ENCODE measurements around the gene TECTA. TPM values are rescaled to one million over a fixed set of nuclear protein-coding genes. Genes with fewer than 3 reads are reported as not detected.

Gene TECTA
- total and polyA plus RNA-seq, 8 donors: 0.18 to 0.73 (median 0.35) TPM

GRCh38 chr11:121199516-121199915 lies 98.5 kb downstream of the TECTA start:
- whole genome bisulfite sequencing, 2 donors: 55 to 59% methylated on average over 3 of the region's 3 CpGs
- Histone ChIP-seq H3K9me3 (no peaks in the 10 kb centered on the region), H3K27ac (no peak overlapping the region), H3K4me1 (no peaks in the 10 kb centered on the region), H3K36me3 (no peaks in the 10 kb centered on the region), H3K27me3 (peaks cover 0 to 7% (median 0%) of the 10 kb centered on the region in 4 donors), H3K4me3 (no peak overlapping the region)
- DNase-seq (no peak), ATAC-seq (no peak), FAIRE-seq (no peak)
- intact Hi-C loops (cut with DNase I): no loop called here
- no peak for TF ChIP-seq CTCF (IDR thresholded peaks at IDR 0.05)

GRCh38 chr11:121206810-121207209 lies 105.8 kb downstream of the TECTA start:
- Histone ChIP-seq H3K4me1 (peaks cover 0 to 10% (median 5%) of the 10 kb centered on the region in 3 donors), H3K27me3 (no peaks in the 10 kb centered on the region), H3K4me3 (no peak overlapping the region), H3K36me3 (no peaks in the 10 kb centered on the region), H3K27ac (no peak overlapping the region), H3K9me3 (no peaks in the 10 kb centered on the region)
- intact Hi-C loops (cut with DNase I): no loop called here
- FAIRE-seq: no peak
- WGBS, 2 donors: 14 to 17% methylated on average over 2 of the region's 2 CpGs
- DNase-seq: no peak
- no peak for ATAC-seq
- TF ChIP-seq CTCF (IDR thresholded peaks at IDR 0.05): no peak

GRCh38 chr11:121207485-121208115 lies 106.6 kb downstream of the TECTA start:
- H3K27me3 ChIP-seq: no peaks in the 10 kb centered on the region
- no peak for DNase-seq
- no peaks in the 10 kb centered on the region for H3K36me3 ChIP-seq
- H3K4me3 ChIP-seq: no peak overlapping the region
- ATAC-seq: no peak
- intact Hi-C loops (cut with DNase I): no loop called here
- no peak for FAIRE-seq
- H3K4me1 ChIP-seq: peaks cover 0 to 10% (median 5%) of the 10 kb centered on the region in 3 donors
- H3K27ac ChIP-seq: no peak overlapping the region
- TF ChIP-seq CTCF (IDR thresholded peaks at IDR 0.05): no peak
- no peaks in the 10 kb centered on the region for H3K9me3 ChIP-seq

GRCh38 chr11:121210445-121211080 lies 109.5 kb downstream of the TECTA start:
- DNase-seq (no peak), FAIRE-seq (no peak), ATAC-seq (no peak)
- no peak overlapping the region for H3K27ac ChIP-seq
- intact Hi-C loops (cut with DNase I): no loop called here
- no peaks in the 10 kb centered on the region for H3K9me3 ChIP-seq
- TF ChIP-seq CTCF (IDR thresholded peaks at IDR 0.05): no peak
- H3K36me3 ChIP-seq: no peaks in the 10 kb centered on the region
- H3K4me3 ChIP-seq: no peak overlapping the region
- H3K27me3 ChIP-seq: no peaks in the 10 kb centered on the region
- H3K4me1 ChIP-seq: peaks cover 0 to 10% (median 5%) of the 10 kb centered on the region in 3 donors

- H3K27me3 ChIP-seq: no peaks in the 10 kb centered on the region
- H3K4me1 ChIP-seq: peaks cover 0 to 10% (median 5%) of the 10 kb centered on the region in 3 donors
- no peak overlapping the region for H3K4me3 ChIP-seq
- WGBS, 2 donors: 68 to 75% methylated on average over 1 of the region's 1 CpG
- FAIRE-seq: no peak
- intact Hi-C loops (cut with DNase I): no loop called here
- H3K9me3 ChIP-seq: no peaks in the 10 kb centered on the region
- no peak for ATAC-seq
- H3K36me3 ChIP-seq: no peaks in the 10 kb centered on the region
- no peak for DNase-seq
- no peak overlapping the region for H3K27ac ChIP-seq
- TF ChIP-seq CTCF (IDR thresholded peaks at IDR 0.05): no peak
Observed at GRCh38 chr11:121211626-121212025, 110.6 kb downstream of the TECTA start.

Data from pancreas (tissue), 10 donors.